GM12873 (cell line): Measurements from ENCODE around the gene MTSS2.

Experiments
- TF ChIP-seq, protein P1 (sequence below): IDR thresholded peaks from 2 replicates; pipeline ENCODE4 v1.5.1; 2012; ENCODE audit warnings: low read depth, mild to moderate bottlenecking, moderate library complexity, low read length, control low read depth; ENCODE audit not compliant: insufficient read depth; ENCODE audit errors: missing control alignments

MTSS2 gene

DNA sequence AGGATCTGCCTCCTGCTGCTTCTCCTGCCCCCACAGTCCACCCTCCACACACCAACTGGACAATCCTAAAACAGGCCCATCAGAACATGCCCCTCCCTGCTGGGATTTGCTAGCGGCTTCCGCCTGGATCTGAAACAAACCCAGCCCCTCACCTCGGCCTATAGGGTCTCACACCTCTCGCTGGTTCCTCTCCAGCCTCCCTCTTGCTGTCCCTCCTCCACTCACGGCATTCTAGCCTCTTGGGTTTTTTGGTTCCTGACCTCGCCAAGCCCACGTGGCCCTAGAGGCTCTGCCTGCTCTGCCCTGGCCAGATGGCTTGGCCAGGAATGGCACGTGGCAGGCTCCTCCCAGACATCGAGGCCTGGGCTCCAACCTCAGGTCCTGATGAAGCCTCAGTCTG is 15.7 kb upstream of the MTSS2 start:
- TF ChIP-seq, protein P1, sequence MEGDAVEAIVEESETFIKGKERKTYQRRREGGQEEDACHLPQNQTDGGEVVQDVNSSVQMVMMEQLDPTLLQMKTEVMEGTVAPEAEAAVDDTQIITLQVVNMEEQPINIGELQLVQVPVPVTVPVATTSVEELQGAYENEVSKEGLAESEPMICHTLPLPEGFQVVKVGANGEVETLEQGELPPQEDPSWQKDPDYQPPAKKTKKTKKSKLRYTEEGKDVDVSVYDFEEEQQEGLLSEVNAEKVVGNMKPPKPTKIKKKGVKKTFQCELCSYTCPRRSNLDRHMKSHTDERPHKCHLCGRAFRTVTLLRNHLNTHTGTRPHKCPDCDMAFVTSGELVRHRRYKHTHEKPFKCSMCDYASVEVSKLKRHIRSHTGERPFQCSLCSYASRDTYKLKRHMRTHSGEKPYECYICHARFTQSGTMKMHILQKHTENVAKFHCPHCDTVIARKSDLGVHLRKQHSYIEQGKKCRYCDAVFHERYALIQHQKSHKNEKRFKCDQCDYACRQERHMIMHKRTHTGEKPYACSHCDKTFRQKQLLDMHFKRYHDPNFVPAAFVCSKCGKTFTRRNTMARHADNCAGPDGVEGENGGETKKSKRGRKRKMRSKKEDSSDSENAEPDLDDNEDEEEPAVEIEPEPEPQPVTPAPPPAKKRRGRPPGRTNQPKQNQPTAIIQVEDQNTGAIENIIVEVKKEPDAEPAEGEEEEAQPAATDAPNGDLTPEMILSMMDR, result no peak

DNA sequence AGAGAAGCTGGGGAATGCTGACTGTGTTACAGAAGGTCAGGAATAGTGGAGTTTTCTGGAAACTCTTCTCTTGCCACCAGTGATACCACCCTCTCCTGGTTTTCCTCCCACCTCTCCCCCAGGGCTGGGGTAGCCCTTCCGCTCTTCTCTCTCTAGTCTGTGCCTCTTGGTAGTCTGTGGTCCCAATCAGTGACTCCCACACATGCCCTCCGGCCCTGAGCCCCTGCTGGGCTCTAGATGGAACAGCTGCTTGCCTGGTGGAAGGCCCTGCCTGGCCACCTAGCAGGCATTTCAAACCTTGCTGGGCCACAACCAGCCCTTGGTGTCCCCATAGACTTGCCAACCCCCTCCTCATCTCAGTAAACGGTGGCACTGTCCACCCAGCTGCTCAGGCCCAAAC is 15.2 kb upstream of the MTSS2 start:
- TF ChIP-seq, protein P1, result no peak

DNA sequence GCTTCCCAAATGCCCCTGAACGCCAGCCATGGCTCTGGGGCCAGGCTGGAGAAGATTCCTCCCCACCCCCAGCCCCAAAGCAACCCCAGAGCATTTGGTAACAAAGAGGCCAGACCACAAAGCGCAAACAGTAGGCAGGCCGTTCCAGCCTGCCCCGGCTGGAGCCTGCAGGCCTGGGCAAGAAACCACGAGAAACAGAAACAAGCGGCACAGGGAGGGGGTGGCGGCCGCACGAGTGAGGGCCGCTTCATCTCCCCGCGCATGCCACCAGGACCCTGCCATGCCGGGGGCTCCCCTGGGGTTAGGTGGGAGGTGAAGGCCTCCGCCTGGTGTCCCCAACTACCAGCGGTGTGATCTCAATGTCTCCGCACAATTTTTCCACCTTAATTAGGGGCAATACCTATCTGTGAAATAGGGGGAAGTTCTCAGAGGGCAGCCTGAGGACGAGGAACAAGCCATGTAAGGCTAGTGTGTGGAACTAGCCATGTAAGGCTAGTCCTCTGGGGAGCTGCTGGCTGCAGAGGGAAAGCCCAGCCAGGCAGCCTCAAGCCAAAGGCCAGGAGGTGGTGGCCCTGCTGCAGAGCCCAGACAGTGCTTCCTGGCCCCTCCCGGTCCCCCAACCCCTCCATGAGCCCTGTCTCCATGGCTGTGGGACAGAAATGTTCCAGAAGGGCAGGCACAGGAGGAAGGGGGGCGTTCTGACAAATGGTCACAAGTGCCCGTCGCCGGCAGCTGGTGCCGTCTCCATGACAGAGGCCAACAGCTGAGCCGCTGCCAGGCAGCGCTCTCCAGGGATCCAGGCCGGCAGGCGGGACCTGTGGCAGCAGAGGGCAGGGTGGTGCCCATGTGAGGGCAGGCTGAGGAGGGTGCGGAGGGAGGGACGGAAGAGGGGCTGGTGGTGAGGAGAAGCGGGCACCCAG is 14.5 kb upstream of the MTSS2 start:
- TF ChIP-seq, protein P1, result no peak

- TF ChIP-seq, protein P1, result no peak
These were observed 13.8 kb upstream of the MTSS2 start for GRCh38 chr16:70699696-70700095.

DNA sequence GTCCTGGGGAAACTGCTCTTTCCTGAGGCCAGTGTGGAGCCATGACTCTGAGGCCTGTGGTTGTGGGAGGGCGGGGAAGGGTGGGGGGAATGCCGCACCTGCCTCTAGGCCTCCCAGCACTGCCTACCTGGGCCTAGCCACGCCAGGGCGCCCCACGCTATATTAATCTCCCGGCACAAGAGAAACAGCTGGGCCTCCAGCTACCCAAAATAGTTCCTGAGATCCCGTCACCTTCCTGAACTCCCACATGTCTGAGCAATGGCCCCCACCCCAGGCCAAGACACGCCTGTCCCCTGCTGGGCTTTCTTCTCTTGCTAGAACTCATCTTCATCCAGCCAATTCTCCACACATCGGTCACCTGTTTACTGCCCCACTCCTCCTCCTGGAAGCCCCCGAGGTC is 13.0 kb upstream of the MTSS2 start:
- TF ChIP-seq, protein P1, result no peak

DNA sequence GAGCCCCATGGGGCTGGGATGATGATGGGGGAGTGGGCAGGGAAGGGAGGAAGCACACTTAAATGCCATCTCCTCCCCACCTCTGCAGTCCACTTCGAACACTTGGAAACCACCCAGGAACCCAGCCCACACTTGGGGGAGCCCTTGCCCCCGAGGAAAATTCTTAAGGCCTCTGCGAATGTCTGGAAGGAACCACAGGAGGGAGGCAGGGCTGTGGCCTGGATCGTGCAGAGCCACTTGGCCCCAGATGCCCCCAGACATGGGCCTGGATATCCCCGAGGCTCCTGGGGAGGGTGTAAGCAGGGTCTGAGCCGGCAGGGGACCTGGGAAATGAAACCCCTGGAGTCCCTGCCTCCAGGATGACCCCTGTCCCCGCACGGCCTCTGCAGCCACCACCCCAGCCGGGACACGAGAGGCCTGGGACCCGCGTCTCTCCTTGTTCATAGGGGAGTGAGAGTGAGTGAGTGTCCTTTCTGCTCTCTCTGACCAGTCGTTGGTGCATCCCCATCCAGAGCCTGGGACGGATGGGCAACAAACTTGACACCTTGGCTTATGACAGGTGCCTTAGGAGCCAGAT is 11.8 kb upstream of the MTSS2 start:
- TF ChIP-seq, protein P1, result no peak

DNA sequence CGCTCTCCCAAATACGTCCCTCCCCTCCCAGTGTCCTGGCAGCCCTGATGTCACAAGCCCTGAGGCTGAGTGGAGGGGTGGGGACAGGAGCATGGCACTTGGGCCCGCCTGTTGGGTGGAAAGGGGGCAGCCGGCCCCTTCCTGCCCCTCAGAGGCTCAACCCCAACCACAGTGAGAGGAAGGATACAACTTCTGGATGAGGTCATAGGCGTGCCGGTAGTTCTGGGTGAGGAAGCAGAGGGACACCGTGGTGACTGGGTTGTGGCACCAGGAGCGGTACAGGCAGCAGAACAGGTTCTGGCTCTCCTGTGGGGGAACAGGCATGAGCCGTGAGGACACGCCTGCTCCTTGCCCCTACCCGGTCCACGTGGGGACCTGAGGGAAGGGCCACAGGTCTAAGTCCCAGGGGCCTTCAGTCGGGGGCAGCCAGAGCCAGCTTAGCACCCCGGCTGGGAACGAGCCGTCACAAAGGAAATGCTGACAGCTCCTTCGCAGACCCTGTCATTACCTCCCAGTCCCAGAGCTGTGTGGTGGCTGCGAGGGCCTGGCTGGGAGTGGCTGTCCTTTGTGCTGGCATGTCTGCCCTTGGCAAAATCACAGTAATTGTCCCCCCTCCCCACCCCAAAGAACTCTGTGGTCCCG is 11.2 kb upstream of the MTSS2 start:
- TF ChIP-seq, protein P1, result no peak
